PC-3 (cell line): ENCODE measurements around the gene ADGRE1. TPM values are rescaled to one million over a fixed set of nuclear protein-coding genes. Genes with fewer than 3 reads are reported as not detected.
"Not testable (repeated sequence)": the region's sequence is repeated elsewhere in the genome, so short reads cannot be mapped to it uniquely, and the experiment has no call there.

ENCODE experiments used
- ATAC-seq: fragments of 200-7000 bp; cut with Tn5 transposase; 2 replicates; pipeline ENCODE4 v1.9.1; 2020; ENCODE audit warnings: mild to moderate bottlenecking, moderate library complexity
- BruUV-seq: library from RNA; stranded (reverse); fragments of 400-500 nt; replicated peaks from 2 replicates; lab custom pipeline; 2021; lab: Mats Ljungman, UMichigan
- CTCF ChIA-PET: fragments of 300-600 bp; sonication (Branson Sonifier 250); formaldehyde crosslinking; loops from one replicate; lab custom pipeline; 2022; ENCODE audit warnings: antibody characterized with exemption; lab: Charles Lee
- POLR2A ChIA-PET: fragments of 300-600 bp; sonication (Branson Sonifier 250); formaldehyde crosslinking; loops from one replicate; lab custom pipeline; 2022; ENCODE audit warnings: antibody characterized with exemption; ENCODE audit not compliant: unreplicated experiment; lab: Charles Lee
- DNase-seq: peaks from one replicate; pipeline ENCODE4 v3.0.0-alpha.2; 2015
- H2AFZ ChIP-seq: fragments of 300-600 bp; sonication (generic); 2 replicates; pipeline ENCODE4 v1.6.0; 2016; ENCODE audit warnings: antibody characterized with exemption, low read length
- H3F3A ChIP-seq: fragments of 300-600 bp; sonication (generic); one replicate; pipeline ENCODE4 v1.6.0; 2017; ENCODE audit warnings: antibody characterized with exemption, low read length, control low read depth, mild to moderate bottlenecking; ENCODE audit not compliant: unreplicated experiment
- H3K27ac ChIP-seq: fragments of 300-600 bp; sonication (generic); 2 replicates; pipeline ENCODE4 v1.5.1; 2016; ENCODE audit warnings: mild to moderate bottlenecking, low read length
- H3K27me3 ChIP-seq: fragments of 300-600 bp; sonication (generic); 2 replicates; pipeline ENCODE4 v1.6.1; 2016; ENCODE audit warnings: low read length, mixed read lengths
- H3K36me3 ChIP-seq: fragments of 300-600 bp; sonication (generic); 2 replicates; pipeline ENCODE4 v1.6.1; 2016; ENCODE audit warnings: low read depth, mixed run types, low read length, mixed read lengths
- H3K4me1 ChIP-seq: fragments of 300-600 bp; sonication (generic); 2 replicates; pipeline ENCODE4 v1.5.1; 2016; ENCODE audit warnings: low read length; ENCODE audit not compliant: insufficient read depth
- H3K4me2 ChIP-seq: fragments of 300-600 bp; sonication (generic); 2 replicates; pipeline ENCODE4 v1.6.0; 2016; ENCODE audit warnings: low read length
- H3K4me3 ChIP-seq: fragments of 300-600 bp; sonication (generic); 2 replicates; pipeline ENCODE4 v1.5.1; 2016; ENCODE audit warnings: mild to moderate bottlenecking, low read length, mixed read lengths
- H3K79me2 ChIP-seq: fragments of 300-600 bp; sonication (generic); 2 replicates; pipeline ENCODE4 v1.6.1; 2017; ENCODE audit warnings: low read length, mixed read lengths
- H3K9ac ChIP-seq: fragments of 300-600 bp; sonication (generic); 2 replicates; pipeline ENCODE4 v1.6.0; 2016; ENCODE audit warnings: mild to moderate bottlenecking, low read length
- H3K9me2 ChIP-seq: fragments of 300-600 bp; sonication (generic); replicated peaks from 2 replicates; pipeline ENCODE4 v1.6.1; 2016; ENCODE audit warnings: mixed run types, low read length, mixed read lengths
- H3K9me3 ChIP-seq: fragments of 300-600 bp; sonication (generic); 2 replicates; pipeline ENCODE4 v1.6.1; 2016; ENCODE audit warnings: low read length, mixed read lengths
- H4K20me1 ChIP-seq: fragments of 300-600 bp; sonication (generic); 2 replicates; pipeline ENCODE4 v1.6.1; 2016; ENCODE audit warnings: low read length, mixed read lengths
- EZH2 ChIP-seq: fragments of 300-600 bp; sonication (generic); IDR thresholded peaks from one replicate; pipeline ENCODE4 v1.6.1; 2017; ENCODE audit warnings: antibody characterized with exemption, mild to moderate bottlenecking, low read length; ENCODE audit not compliant: unreplicated experiment
- EZH2phosphoT487 ChIP-seq: fragments of 300-600 bp; sonication (generic); IDR thresholded peaks from 2 replicates; pipeline ENCODE4 v1.6.1; 2018; ENCODE audit warnings: mild to moderate bottlenecking, antibody characterized with exemption, low read length, borderline replicate concordance
- intact Hi-C: fragments of 100-400 bp; cut with micrococcal nuclease; formaldehyde crosslinking; loops from 2 replicates; pipeline ENCODE4 v1.9.0; 2023
- total RNA-seq: library from RNA; depleted of rRNA; stranded (reverse); fragments of >200 nt; gene quantifications from 2 replicates; pipeline ENCODE4 v1.2.3, GENCODE V29; 2014
- TF ChIP-seq, protein P1 (sequence below): fragments of 300-600 bp; sonication (generic); conservative IDR thresholded peaks from 2 replicates; pipeline ENCODE4 v1.5.1; 2017; ENCODE audit warnings: antibody characterized with exemption, low read depth, mild to moderate bottlenecking, low read length

Gene ADGRE1
- total RNA-seq, 1 experiment from 2014 or later, result not detected

DNA sequence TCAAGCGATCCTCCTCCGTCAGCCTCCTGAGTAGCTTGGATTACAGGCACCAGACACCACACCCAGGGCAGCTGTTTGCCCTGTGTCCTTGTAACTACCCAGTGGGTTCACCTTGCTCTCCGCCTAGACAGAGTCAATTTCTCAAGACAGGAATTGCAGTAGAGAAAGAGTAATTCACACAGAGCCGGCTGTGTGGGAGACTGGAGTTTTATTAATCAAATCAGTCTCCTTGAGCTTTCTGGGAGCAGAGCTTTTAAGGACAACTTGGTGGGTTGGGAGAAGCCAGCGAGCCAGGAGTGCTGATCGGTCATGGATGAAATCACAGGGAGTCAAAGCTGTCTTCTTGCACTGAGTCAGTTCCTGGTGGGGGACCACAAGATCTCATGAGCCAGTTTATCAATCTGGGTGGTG lies 20.6 kb upstream of the ADGRE1 start:
- Histone ChIP-seq H3K9me2 (no peaks in the 10 kb centered on the region), H3K4me3 (no peak overlapping the region), H3K9me3 (no peaks in the 10 kb centered on the region), H3K4me2 (no peak overlapping the region), H2AFZ (no peak overlapping the region), H3K4me1 (peaks cover 2% of the 10 kb centered on the region; the same call in 1 of the 2 replicates), H4K20me1 (no peaks in the 10 kb centered on the region), H3K79me2 (no peaks in the 10 kb centered on the region), H3K9ac (no peak overlapping the region), H3K27ac (no peak overlapping the region), H3K27me3 (peaks cover 8% of the 10 kb centered on the region), H3K36me3 (no peaks in the 10 kb centered on the region), H3F3A (no peaks in the 10 kb centered on the region)
- intact Hi-C loops, result no loop called here
- TF ChIP-seq EZH2 (no peak), EZH2phosphoT487 (no peak)
- TF ChIP-seq, protein P1, sequence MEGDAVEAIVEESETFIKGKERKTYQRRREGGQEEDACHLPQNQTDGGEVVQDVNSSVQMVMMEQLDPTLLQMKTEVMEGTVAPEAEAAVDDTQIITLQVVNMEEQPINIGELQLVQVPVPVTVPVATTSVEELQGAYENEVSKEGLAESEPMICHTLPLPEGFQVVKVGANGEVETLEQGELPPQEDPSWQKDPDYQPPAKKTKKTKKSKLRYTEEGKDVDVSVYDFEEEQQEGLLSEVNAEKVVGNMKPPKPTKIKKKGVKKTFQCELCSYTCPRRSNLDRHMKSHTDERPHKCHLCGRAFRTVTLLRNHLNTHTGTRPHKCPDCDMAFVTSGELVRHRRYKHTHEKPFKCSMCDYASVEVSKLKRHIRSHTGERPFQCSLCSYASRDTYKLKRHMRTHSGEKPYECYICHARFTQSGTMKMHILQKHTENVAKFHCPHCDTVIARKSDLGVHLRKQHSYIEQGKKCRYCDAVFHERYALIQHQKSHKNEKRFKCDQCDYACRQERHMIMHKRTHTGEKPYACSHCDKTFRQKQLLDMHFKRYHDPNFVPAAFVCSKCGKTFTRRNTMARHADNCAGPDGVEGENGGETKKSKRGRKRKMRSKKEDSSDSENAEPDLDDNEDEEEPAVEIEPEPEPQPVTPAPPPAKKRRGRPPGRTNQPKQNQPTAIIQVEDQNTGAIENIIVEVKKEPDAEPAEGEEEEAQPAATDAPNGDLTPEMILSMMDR, result no peak
- POLR2A ChIA-PET, result no interaction called here
- ATAC-seq (no peak), DNase-seq (peak; percentile 19)
- CTCF ChIA-PET, result no interaction called here
- BruUV-seq, result no TSS peak

DNA sequence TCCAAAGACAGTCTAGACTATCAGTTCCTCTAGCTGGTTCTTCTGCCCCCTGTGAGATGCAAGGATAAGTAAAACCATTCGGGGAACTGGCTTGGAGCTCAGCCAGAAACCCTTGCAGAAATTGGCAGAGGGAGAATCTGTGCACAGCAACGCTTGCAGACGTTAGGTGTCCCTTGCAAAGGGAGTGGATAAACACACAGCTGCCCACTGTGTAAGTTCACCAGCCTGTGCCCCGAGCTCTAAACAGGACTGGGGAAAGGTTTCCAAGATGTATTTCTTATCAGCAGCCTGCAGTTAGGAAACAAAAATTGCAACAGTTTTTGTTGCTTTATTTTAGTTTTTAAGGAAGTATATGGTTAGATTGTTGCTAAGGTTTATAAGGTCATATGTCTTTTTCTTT lies 19.0 kb upstream of the ADGRE1 start:
- Histone ChIP-seq H3K9me2 (no peaks in the 10 kb centered on the region), H4K20me1 (no peaks in the 10 kb centered on the region), H3K4me2 (no peak overlapping the region), H3K27ac (no peak overlapping the region), H3K4me1 (no peaks in the 10 kb centered on the region), H3K9me3 (no peaks in the 10 kb centered on the region), H3K79me2 (no peaks in the 10 kb centered on the region), H3K27me3 (peaks cover 9% of the 10 kb centered on the region), H2AFZ (no peak overlapping the region), H3F3A (no peaks in the 10 kb centered on the region), H3K9ac (no peak overlapping the region), H3K36me3 (no peaks in the 10 kb centered on the region), H3K4me3 (no peak overlapping the region)
- CTCF ChIA-PET, result no interaction called here
- TF ChIP-seq EZH2phosphoT487 (no peak), EZH2 (no peak)
- TF ChIP-seq, protein P1, result no peak
- ATAC-seq, result no peak
- POLR2A ChIA-PET, result no interaction called here
- BruUV-seq, result no TSS peak
- intact Hi-C loops, result no loop called here
- no peak for DNase-seq

DNA sequence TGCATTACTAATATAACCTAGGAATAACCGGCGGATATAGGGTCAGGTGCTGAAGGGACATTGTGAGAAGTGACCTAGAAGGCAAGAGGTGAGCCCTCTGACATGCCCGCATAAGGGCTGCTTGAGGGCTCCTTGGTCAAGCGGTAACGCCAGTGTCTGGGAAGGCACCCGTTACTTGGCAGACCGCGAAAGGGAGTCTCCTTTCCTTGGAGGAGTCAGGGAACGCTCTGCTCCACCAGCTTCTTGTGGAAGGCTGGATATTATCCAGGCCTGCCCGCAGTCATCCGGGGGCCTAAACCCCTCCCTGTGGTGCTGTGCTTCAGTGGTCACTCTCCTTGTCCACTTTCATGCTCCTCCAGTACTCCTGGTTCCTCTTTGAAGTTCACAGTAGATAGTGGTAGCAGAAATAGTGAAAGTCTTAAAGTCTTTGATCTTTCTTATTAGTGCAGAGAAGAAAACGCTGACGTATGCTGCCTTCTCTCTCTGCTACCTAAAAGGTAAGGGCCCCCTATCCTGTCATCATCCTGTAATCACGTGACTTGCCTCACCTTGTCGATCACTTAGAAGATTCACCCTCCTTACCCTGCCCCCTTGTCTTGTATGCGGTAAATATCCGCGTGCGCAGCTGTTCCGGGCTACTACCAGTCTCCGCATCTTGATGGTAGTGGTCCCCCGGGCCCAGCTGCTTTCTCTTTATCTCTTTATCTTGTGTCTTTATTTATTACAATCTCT lies 18.1 kb upstream of the ADGRE1 start:
- H3K9ac ChIP-seq, H3K4me3 ChIP-seq, H3K27ac ChIP-seq, H3F3A ChIP-seq, H3K4me1 ChIP-seq, H4K20me1 ChIP-seq, DNase-seq, intact Hi-C loops, H3K36me3 ChIP-seq, H3K4me2 ChIP-seq, POLR2A ChIA-PET, H3K9me3 ChIP-seq, H3K9me2 ChIP-seq, H2AFZ ChIP-seq, ATAC-seq, BruUV-seq, H3K79me2 ChIP-seq, CTCF ChIA-PET: not testable (repeated sequence)
- H3K27me3 ChIP-seq, result peaks cover 16% of the 10 kb centered on the region
